Mesothelial cell of epicardium (in vitro differentiated cells): ENCODE data around the gene CAP2. TPM values are rescaled to one million over a fixed set of nuclear protein-coding genes. Genes with fewer than 3 reads are reported as not detected.

Experiments used
- DNase-seq, 2 experiments: peaks; one replicate each; pipeline ENCODE4 v3.0.0; 2021; ENCODE audit warnings: low spot score in 2 of 2; ENCODE audit not compliant: unreplicated experiment in 2 of 2
- H3K27ac Mint-ChIP-seq: 2 replicates; pipeline ENCODE4 v1.8.0; 2021; ENCODE audit warnings: mixed read lengths
- H3K27me3 Mint-ChIP-seq: 2 replicates; pipeline ENCODE4 v1.8.0; 2021; ENCODE audit warnings: low read depth, mixed read lengths
- H3K36me3 Mint-ChIP-seq: 2 replicates; pipeline ENCODE4 v1.8.0; 2021; ENCODE audit warnings: mixed read lengths
- H3K4me1 Mint-ChIP-seq: 2 replicates; pipeline ENCODE4 v1.8.0; 2021; ENCODE audit warnings: mixed read lengths
- H3K4me3 Mint-ChIP-seq: 2 replicates; pipeline ENCODE4 v1.8.0; 2021; ENCODE audit warnings: mild to moderate bottlenecking, moderate library complexity, mixed read lengths
- H3K9me3 Mint-ChIP-seq: 2 replicates; pipeline ENCODE4 v1.8.0; 2021; ENCODE audit warnings: mixed read lengths
- total RNA-seq: library from RNA; stranded (reverse); gene quantifications from 3 replicates; pipeline ENCODE4 v1.2.1, GENCODE V29; 2021
- TF ChIP-seq, protein P1 (sequence below): fragments of 200-600 bp; sonication (generic); IDR thresholded peaks from one replicate; pipeline ENCODE4 v1.5.0; 2021; ENCODE audit warnings: antibody characterized with exemption; ENCODE audit not compliant: unreplicated experiment

Gene CAP2
- total RNA-seq, 1 donor from 2014 or later, result 15.0 TPM

DNA sequence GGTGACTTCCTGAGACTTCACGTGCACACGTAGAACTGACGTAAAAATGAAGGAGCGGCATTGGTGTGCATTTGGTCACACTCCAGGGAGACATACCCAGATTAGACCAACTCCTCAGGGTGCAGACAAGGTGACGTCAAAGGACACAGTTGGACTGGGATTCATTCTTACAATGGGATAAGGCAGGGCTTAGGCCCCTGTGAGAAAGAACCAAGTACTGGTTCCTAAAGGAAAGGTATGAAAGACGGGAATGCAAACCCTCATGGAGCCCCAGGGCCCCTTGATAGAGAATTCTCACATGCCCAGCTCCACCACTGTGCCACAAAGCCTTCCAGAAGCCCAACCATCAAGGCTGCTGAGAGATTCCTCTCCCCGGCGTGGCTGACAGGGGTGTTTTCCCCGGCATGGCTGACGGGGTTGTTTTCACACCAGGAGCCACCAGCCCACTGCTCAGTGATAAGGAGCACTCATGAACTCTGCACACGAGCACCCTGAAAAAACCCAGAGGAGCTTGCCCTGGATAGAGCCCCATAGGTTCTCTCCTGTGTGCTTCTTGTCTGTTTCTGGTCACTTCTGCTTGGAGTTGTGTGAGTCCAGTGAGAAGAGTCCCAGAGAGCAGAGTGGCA is 90.1 kb downstream of the CAP2 start:
- Mint-ChIP-seq H3K27me3 (no peaks in the 10 kb centered on the region), H3K27ac (no peak overlapping the region), H3K4me3 (no peak overlapping the region), H3K4me1 (no peaks in the 10 kb centered on the region), H3K9me3 (no peaks in the 10 kb centered on the region), H3K36me3 (peaks cover 11% of the 10 kb centered on the region)
- TF ChIP-seq, protein P1, sequence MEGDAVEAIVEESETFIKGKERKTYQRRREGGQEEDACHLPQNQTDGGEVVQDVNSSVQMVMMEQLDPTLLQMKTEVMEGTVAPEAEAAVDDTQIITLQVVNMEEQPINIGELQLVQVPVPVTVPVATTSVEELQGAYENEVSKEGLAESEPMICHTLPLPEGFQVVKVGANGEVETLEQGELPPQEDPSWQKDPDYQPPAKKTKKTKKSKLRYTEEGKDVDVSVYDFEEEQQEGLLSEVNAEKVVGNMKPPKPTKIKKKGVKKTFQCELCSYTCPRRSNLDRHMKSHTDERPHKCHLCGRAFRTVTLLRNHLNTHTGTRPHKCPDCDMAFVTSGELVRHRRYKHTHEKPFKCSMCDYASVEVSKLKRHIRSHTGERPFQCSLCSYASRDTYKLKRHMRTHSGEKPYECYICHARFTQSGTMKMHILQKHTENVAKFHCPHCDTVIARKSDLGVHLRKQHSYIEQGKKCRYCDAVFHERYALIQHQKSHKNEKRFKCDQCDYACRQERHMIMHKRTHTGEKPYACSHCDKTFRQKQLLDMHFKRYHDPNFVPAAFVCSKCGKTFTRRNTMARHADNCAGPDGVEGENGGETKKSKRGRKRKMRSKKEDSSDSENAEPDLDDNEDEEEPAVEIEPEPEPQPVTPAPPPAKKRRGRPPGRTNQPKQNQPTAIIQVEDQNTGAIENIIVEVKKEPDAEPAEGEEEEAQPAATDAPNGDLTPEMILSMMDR, result no peak
- DNase-seq, result no peak

DNA sequence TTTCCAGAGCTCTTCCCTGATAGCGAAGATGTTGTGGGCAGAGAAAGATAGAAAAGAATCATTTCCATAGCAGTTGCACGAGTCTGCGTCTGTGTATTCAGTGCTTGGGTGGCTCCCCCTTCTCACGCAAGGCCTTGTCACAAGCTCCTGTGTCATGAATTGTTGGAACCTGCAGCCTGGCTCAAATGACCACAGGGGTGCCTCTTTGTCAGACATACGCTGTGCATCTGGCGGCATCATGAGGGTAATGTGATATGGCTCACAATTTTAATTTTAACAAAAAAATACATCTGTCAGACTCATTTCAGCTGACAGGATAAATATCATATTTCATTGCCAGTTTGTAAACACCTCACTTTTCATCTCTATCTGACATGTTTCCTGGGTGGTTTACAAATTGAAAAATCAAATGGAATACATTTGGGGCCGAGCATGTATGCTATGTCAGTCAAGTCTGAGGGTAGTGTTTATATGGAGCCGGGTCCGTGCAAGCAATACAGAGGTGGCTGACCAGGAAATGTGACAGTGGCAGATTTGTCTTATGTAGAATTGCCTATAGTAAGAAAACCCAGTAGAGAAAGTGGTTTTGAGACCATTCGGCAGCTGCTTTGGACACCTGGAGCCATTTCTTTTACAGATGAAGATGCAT is 90.9 kb downstream of the CAP2 start:
- Mint-ChIP-seq H3K27me3 (no peaks in the 10 kb centered on the region), H3K4me1 (no peaks in the 10 kb centered on the region), H3K27ac (no peak overlapping the region), H3K36me3 (peaks cover 11% of the 10 kb centered on the region), H3K4me3 (no peak overlapping the region), H3K9me3 (no peaks in the 10 kb centered on the region)
- TF ChIP-seq, protein P1, result no peak
- DNase-seq, result no peak

DNA sequence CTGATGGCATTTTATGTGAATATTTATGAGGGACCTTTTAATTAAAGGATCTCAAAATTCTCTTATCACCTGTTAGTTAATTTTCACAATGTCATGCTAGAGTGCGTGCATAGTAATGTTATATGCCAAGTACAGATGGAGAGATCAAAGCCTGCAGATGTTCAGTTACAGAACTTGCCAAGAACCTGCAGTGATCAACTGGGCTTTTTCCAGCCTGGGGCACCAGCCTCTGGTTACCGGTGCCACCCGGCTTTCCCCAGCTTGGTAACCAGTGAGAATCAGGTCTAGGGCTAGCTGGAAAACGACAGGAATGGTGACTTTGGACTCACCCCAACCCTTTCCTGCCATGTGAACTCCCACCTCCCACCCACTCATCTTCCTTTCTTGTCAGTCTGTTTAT is 91.8 kb downstream of the CAP2 start:
- Mint-ChIP-seq H3K36me3 (peaks cover 11% of the 10 kb centered on the region), H3K4me1 (no peaks in the 10 kb centered on the region), H3K4me3 (no peak overlapping the region), H3K9me3 (no peaks in the 10 kb centered on the region), H3K27me3 (no peaks in the 10 kb centered on the region), H3K27ac (no peak overlapping the region)
- TF ChIP-seq, protein P1, result no peak
- no peak for DNase-seq

DNA sequence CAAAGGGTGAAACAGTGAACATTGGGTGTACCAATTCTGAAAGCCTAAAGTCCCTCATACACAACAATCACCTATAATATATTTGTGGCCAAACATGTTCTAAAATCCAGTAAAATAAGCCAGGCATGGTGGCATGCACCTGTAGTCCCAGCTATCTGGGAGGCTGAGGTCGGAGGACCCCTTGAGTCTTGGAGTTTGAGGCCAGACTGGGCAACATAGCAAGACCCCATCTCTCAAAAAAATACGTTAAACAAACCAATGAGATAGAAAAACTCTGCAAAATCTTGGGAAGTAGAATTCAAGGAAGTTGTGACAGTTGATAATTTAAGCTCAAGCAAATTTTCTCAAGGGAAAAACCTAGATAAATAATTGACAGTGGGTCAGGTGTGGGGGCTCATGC is 92.6 kb downstream of the CAP2 start:
- no peak for DNase-seq
- no peaks in the 10 kb centered on the region for H3K4me1 Mint-ChIP-seq
- H3K36me3 Mint-ChIP-seq, result peaks cover 11% of the 10 kb centered on the region
- no peaks in the 10 kb centered on the region for H3K9me3 Mint-ChIP-seq
- H3K27ac Mint-ChIP-seq, result no peak overlapping the region
- H3K27me3 Mint-ChIP-seq, result no peaks in the 10 kb centered on the region
- H3K4me3 Mint-ChIP-seq, result no peak overlapping the region
- TF ChIP-seq, protein P1, result no peak

DNA sequence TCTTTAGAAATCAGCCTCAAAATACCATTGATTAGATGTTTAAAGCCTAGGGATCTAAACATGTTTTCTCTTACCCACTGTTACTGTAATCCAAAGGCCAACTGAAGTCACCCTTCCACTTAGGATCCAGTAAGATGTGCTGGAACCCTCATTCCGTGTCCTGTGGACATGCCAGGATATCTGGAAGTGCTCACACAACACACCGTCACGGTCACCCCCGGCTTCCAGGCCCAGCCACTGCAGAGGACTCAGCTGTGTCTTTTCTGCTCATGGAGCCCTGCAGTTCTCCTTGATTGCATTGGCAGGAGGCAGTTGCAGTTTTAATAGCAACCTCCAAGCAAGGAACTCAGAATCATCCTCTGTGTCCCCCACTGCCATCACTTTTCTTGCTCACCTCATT is 93.3 kb downstream of the CAP2 start:
- H3K27ac Mint-ChIP-seq, result no peak overlapping the region
- H3K27me3 Mint-ChIP-seq, result no peaks in the 10 kb centered on the region
- H3K4me3 Mint-ChIP-seq, result no peak overlapping the region
- no peak for DNase-seq
- H3K4me1 Mint-ChIP-seq, result peaks cover 4% of the 10 kb centered on the region
- TF ChIP-seq, protein P1, result no peak
- no peaks in the 10 kb centered on the region for H3K9me3 Mint-ChIP-seq
- peaks cover 11% of the 10 kb centered on the region for H3K36me3 Mint-ChIP-seq
